Osteoblast (primary cell): ENCODE measurements around the gene C6orf52. TPM values are rescaled to one million over a fixed set of nuclear protein-coding genes. Genes with fewer than 3 reads are reported as not detected.

ENCODE experiments used
- DNase-seq: peaks from one replicate; pipeline ENCODE4 v3.0.0; 2011; ENCODE audit warnings: low spot score, mixed read lengths; ENCODE audit not compliant: insufficient read length; ENCODE audit errors: missing footprints
- H2AFZ ChIP-seq: 2 replicates; pipeline ENCODE4 v1.6.0; 2011; ENCODE audit warnings: mild to moderate bottlenecking, low read length
- H3K27ac ChIP-seq: 2 replicates; pipeline ENCODE4 v1.5.1; 2011; ENCODE audit warnings: mild to moderate bottlenecking, low read depth, low read length, moderate library complexity
- H3K27me3 ChIP-seq: 2 replicates; pipeline ENCODE4 v1.6.0; 2012; ENCODE audit warnings: mild to moderate bottlenecking, control low read depth, inconsistent platforms, low read length, moderate library complexity; ENCODE audit not compliant: insufficient read depth
- H3K36me3 ChIP-seq: 2 replicates; pipeline ENCODE4 v1.5.1; 2011; ENCODE audit warnings: mild to moderate bottlenecking, low read length, control low read depth, moderate library complexity; ENCODE audit not compliant: insufficient read depth
- H3K4me1 ChIP-seq: 2 replicates; pipeline ENCODE4 v1.5.1; 2011; ENCODE audit warnings: mild to moderate bottlenecking, low read length, control low read depth, moderate library complexity; ENCODE audit not compliant: insufficient read depth
- H3K4me2 ChIP-seq: 2 replicates; pipeline ENCODE4 v1.6.0; 2011; ENCODE audit warnings: mild to moderate bottlenecking, low read length; ENCODE audit not compliant: insufficient read depth
- H3K4me3 ChIP-seq: fragments of 200-600 bp; sonication (generic); 3 replicates; pipeline ENCODE4 v1.5.1; 2012; ENCODE audit warnings: mild to moderate bottlenecking, low read length, inconsistent platforms; ENCODE audit not compliant: insufficient read depth
- H3K79me2 ChIP-seq: 2 replicates; pipeline ENCODE4 v1.6.0; 2012; ENCODE audit warnings: mild to moderate bottlenecking, low read length, control low read depth, inconsistent platforms; ENCODE audit not compliant: insufficient read depth
- H3K9me3 ChIP-seq: 2 replicates; pipeline ENCODE4 v1.5.1; 2011; ENCODE audit warnings: low read depth, low read length, control low read depth
- H4K20me1 ChIP-seq: 2 replicates; pipeline ENCODE4 v1.6.0; 2012; ENCODE audit warnings: mild to moderate bottlenecking, low read length, control low read depth; ENCODE audit not compliant: insufficient read depth
- total RNA-seq: library from RNA; depleted of rRNA; stranded (reverse); fragments of >200 nt; gene quantifications from 2 replicates; pipeline ENCODE4 v1.2.3, GENCODE V29; 2012
- TF ChIP-seq, protein P1 (sequence below): IDR thresholded peaks from 2 replicates; pipeline ENCODE4 v1.5.1; 2011; ENCODE audit warnings: mild to moderate bottlenecking, low read depth, low read length, moderate library complexity; ENCODE audit errors: extremely low read depth

The C6orf52 gene
- total RNA-seq, 1 donor, result not detected

DNA sequence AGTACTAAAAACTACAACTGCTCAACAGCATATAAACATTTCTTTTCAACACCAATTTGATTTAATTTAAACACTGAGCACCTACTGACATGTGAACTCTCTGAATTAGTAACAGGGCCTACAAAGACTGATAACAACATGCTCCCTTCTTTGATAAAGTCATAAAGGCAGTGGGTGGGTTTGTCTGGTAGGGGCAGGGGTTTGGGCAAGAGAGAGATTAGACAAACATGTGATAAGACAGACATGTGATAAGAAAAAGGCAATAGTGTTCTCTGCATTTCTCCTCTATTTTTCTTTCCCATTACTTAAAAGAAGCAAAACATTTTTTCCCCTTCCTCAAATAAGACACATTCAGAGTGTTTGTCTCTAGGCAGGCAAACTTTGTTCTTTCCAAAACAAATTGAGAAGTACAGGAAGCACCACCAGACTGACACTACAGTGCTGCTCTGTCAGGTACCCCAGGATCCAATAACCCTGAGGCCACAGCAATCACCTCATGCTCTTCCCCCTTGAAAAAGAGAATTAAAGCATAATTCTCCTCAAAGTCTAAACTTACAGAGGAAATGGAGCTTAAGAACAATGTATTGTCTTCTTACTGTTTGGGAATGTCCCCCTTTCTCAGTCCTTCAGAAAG is 11.9 kb downstream of the C6orf52 start:
- Histone ChIP-seq H3K4me1 (no peaks in the 10 kb centered on the region), H3K36me3 (no peaks in the 10 kb centered on the region), H3K9me3 (no peaks in the 10 kb centered on the region), H3K27me3 (no peaks in the 10 kb centered on the region), H3K27ac (no peak overlapping the region), H2AFZ (no peak overlapping the region), H3K4me3 (no peak overlapping the region), H4K20me1 (no peaks in the 10 kb centered on the region), H3K79me2 (no peaks in the 10 kb centered on the region), H3K4me2 (no peak overlapping the region)
- TF ChIP-seq, protein P1, sequence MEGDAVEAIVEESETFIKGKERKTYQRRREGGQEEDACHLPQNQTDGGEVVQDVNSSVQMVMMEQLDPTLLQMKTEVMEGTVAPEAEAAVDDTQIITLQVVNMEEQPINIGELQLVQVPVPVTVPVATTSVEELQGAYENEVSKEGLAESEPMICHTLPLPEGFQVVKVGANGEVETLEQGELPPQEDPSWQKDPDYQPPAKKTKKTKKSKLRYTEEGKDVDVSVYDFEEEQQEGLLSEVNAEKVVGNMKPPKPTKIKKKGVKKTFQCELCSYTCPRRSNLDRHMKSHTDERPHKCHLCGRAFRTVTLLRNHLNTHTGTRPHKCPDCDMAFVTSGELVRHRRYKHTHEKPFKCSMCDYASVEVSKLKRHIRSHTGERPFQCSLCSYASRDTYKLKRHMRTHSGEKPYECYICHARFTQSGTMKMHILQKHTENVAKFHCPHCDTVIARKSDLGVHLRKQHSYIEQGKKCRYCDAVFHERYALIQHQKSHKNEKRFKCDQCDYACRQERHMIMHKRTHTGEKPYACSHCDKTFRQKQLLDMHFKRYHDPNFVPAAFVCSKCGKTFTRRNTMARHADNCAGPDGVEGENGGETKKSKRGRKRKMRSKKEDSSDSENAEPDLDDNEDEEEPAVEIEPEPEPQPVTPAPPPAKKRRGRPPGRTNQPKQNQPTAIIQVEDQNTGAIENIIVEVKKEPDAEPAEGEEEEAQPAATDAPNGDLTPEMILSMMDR, result no peak
- DNase-seq, result no peak

DNA sequence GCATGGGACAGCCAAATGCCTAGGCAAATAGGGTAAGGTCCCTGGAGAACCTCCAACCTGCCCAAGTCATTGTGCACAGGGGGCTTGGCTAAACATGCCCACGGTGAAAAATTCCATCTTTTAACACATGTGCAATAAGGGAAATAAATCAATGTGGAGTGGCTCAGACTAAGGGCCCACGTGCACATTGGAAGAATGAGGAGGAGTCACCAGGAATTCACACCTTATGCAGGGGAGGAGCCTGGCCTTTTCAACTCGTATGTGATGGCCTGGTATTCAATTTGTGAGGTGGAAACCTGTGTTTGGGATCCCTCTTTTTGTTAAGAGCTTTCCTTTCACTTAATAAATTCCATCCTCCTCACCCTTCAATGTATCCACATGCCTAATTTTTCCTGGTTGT is 12.6 kb downstream of the C6orf52 start:
- H3K27me3 ChIP-seq, result no peaks in the 10 kb centered on the region
- no peak overlapping the region for H3K4me2 ChIP-seq
- H3K36me3 ChIP-seq, result no peaks in the 10 kb centered on the region
- H3K27ac ChIP-seq, result no peak overlapping the region
- H3K9me3 ChIP-seq, result no peaks in the 10 kb centered on the region
- DNase-seq, result no peak
- no peak overlapping the region for H2AFZ ChIP-seq
- H3K4me1 ChIP-seq, result no peaks in the 10 kb centered on the region
- no peaks in the 10 kb centered on the region for H4K20me1 ChIP-seq
- no peaks in the 10 kb centered on the region for H3K79me2 ChIP-seq
- TF ChIP-seq, protein P1, result no peak
- no peak overlapping the region for H3K4me3 ChIP-seq

DNA sequence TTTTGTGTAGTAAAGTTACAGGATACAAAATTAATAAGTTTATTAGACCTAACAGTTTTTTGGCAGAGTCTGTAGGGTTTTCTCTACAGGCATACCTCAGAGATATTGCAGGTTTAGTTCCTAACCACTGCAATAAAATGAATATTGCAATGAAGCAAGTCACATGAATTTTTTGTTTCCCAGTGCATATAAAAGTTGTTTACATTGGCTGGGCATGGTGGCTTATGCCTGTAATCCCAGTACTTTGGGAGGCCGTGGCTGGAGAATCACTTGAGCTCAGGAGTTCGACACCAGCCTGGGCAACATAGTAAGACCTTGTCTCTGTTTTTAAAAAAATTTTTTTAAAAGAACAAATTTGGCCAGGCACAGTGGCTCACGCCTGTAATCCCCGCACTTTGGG is 16.0 kb downstream of the C6orf52 start:
- TF ChIP-seq, protein P1, result no peak

DNA sequence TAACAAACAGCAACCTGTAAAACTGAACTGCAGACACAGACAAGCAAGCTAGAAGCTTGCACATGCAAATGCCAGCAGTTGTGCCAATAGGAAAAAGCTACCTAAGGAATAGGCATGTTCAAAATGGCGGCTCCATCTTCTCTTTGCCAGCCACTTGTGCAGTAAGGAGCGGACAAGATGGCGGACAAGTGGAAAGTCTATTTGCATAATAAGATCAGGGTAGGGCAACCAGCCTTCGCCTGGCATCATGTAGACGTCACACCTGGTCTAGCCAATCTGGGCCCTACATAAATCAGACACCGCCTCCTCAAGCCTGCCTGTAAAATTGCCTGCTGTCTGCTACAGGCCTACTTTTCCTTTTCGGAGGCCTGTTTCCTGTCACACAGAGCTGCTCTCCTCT is 18.0 kb downstream of the C6orf52 start:
- no peaks in the 10 kb centered on the region for H3K9me3 ChIP-seq
- H2AFZ ChIP-seq, result no peak overlapping the region
- DNase-seq, result no peak
- H3K27ac ChIP-seq, result no peak overlapping the region
- TF ChIP-seq, protein P1, result no peak
- H3K4me1 ChIP-seq, result no peaks in the 10 kb centered on the region
- no peaks in the 10 kb centered on the region for H3K79me2 ChIP-seq
- H3K36me3 ChIP-seq, result no peaks in the 10 kb centered on the region
- no peaks in the 10 kb centered on the region for H4K20me1 ChIP-seq
- H3K27me3 ChIP-seq, result no peaks in the 10 kb centered on the region
- H3K4me2 ChIP-seq, result no peak overlapping the region
- no peak overlapping the region for H3K4me3 ChIP-seq

More for the DNA sequence above, 16.0 kb downstream of the C6orf52 start:
- Histone ChIP-seq H3K4me2 (no peak overlapping the region), H2AFZ (no peak overlapping the region), H4K20me1 (no peaks in the 10 kb centered on the region), H3K27me3 (no peaks in the 10 kb centered on the region), H3K27ac (no peak overlapping the region), H3K4me3 (no peak overlapping the region), H3K9me3 (no peaks in the 10 kb centered on the region), H3K79me2 (no peaks in the 10 kb centered on the region), H3K36me3 (no peaks in the 10 kb centered on the region), H3K4me1 (no peaks in the 10 kb centered on the region)
- no peak for DNase-seq
